Left hindlimb (tissue), 1 donor: ENCODE data around the gene TRIM16.
"Not testable (repeated sequence)": the region's sequence is repeated elsewhere in the genome, so short reads cannot be mapped to it uniquely, and the experiment has no call there.

ENCODE experiments used
- DNase-seq: peaks from one replicate; pipeline ENCODE4 v3.0.0-alpha.2; 2018

Gene TRIM16

GRCh38 chr17:15613111-15613510 is 71.0 kb downstream of the TRIM16 start:
- not testable (repeated sequence) for DNase-seq

- DNase-seq = not testable (repeated sequence)
Measured at GRCh38 chr17:15592960-15593359, 91.2 kb downstream of the TRIM16 start.

- DNase-seq = not testable (repeated sequence)
Measured at GRCh38 chr17:15591986-15592385, 92.1 kb downstream of the TRIM16 start.

GRCh38 chr17:15590844-15591243 is 93.3 kb downstream of the TRIM16 start:
- DNase-seq = not testable (repeated sequence)

GRCh38 chr17:15589544-15590536 is 94.3 kb downstream of the TRIM16 start:
- DNase-seq = not testable (repeated sequence)

GRCh38 chr17:15588017-15588416 is 96.1 kb downstream of the TRIM16 start:
- DNase-seq = not testable (repeated sequence)

GRCh38 chr17:15583313-15583712 is 100.8 kb downstream of the TRIM16 start:
- DNase-seq = not testable (repeated sequence)

GRCh38 chr17:15581462-15581861 is 102.6 kb downstream of the TRIM16 start:
- DNase-seq = not testable (repeated sequence)
